HG02623 (cell line): ENCODE measurements around the gene SH3RF3.
A peak's percentile ranks its signal among the peaks of the same experiment; 100 is the strongest.

ENCODE experiments used
- ATAC-seq: cut with Tn5 transposase; IDR thresholded peaks from one replicate; pipeline ENCODE4 v1.9.1; 2021; ENCODE audit warnings: moderate library complexity; ENCODE audit not compliant: unreplicated experiment

SH3RF3 gene

DNA sequence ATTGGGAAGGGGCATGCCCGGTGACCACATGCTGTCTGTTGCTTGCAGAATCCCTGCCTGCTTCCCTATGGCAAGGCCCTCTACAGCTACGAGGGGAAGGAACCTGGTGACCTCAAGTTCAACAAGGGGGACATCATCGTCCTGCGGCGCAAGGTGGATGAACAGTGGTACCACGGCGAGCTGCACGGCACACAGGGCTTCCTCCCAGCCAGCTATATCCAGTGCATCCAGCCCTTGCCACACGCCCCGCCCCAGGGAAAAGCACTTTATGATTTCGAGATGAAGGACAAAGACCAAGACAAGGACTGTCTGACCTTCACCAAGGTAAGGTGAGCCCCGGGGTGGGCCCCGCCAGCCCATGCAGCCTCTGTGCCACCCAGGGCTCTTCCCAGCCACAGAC, 218.6 kb downstream of the SH3RF3 start:
- no peak for ATAC-seq

DNA sequence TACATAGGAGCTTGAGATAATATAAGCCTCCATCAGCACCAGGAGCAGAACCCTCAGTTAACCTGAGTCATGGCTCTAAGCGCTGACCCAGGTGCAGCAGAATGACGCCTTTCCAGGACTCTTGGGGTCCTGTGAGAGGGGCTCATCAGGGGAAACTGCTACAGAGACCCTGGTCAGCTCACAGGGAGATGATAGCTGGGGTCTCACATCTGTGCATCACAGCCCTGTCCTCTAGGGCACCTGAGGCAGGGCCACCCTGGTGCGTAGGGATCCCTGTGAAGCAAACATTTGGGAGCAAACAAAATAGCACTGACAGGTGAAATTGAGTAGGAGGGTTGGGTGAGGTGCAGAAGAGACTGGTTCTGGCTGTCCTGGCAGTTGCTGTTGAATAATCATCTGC, 219.2 kb downstream of the SH3RF3 start:
- ATAC-seq, result no peak

DNA sequence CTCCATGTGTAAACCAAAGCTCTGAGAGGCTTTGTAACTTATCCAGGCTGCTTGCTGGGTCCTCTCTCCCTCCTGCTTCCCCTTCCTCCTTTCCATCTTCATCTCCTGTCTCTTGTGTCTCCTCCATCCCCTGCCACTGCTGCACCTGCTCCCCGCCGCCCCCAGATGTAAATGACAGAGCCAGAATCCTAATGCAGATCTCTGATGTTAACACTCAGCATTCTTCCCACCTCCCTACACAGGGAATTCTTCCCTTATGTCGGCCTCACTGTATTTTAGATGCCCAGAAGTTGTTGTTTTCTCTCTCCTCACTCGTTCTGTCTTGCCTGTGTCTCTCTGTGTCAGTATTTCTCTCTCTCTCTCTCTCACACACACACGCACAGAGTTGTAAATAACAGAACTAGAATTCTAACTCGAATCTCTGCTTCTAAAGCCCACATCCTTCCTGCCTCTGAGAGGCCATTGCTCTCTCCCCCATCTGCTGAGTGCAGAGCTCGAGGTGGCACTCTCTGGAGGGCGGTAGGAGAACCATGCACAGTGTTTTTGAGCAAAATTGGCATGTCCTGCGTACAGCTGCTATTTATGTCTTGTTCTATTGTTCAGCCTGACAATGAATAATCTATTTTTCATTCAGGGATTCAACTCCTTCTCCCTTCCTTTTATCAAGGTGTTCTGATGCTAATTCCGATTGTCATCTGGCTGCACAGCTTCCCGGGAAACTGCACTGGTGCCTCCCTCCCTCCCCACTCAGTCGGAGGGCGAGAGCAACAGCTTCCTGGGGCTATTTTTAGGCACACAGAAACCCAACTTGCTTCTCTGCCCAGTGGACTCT, 219.9 kb downstream of the SH3RF3 start:
- peak; percentile 58 for ATAC-seq

GRCh38 chr2:109349503-109350465, 220.8 kb downstream of the SH3RF3 start:
- no peak for ATAC-seq

- ATAC-seq, result no peak
Measured at GRCh38 chr2:109350526-109350925, 221.5 kb downstream of the SH3RF3 start.

DNA sequence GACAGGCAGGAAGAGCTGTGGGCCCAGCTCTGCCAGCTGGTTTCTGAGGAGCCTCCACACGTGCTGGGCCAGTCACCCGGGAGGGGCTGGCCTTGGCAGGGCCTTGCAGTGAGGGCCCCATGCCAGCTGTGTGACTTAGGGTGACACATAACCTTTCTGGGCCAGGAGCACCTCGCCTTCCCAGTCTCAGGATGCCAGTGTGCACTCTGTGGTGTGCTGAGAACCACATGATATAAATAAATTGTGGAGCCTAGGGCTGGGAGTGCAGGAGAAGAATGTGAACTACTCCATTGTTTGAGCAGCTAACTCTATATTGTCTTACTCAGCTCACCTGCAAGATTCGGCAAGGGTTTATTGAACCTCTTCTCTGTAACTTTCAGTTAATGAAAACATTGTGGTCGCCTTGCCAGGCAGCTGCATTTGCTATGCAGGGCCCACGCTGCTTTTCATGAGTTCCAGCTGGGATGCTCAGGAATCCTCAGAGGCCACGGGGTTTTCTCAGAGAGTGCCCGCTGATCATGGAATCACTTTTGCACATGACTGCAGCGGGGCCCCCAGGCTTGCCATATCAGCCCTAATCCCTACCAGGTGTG, 222.3 kb downstream of the SH3RF3 start:
- ATAC-seq, result no peak

- no peak for ATAC-seq
Measured at GRCh38 chr2:109352056-109352897, 223.3 kb downstream of the SH3RF3 start.

DNA sequence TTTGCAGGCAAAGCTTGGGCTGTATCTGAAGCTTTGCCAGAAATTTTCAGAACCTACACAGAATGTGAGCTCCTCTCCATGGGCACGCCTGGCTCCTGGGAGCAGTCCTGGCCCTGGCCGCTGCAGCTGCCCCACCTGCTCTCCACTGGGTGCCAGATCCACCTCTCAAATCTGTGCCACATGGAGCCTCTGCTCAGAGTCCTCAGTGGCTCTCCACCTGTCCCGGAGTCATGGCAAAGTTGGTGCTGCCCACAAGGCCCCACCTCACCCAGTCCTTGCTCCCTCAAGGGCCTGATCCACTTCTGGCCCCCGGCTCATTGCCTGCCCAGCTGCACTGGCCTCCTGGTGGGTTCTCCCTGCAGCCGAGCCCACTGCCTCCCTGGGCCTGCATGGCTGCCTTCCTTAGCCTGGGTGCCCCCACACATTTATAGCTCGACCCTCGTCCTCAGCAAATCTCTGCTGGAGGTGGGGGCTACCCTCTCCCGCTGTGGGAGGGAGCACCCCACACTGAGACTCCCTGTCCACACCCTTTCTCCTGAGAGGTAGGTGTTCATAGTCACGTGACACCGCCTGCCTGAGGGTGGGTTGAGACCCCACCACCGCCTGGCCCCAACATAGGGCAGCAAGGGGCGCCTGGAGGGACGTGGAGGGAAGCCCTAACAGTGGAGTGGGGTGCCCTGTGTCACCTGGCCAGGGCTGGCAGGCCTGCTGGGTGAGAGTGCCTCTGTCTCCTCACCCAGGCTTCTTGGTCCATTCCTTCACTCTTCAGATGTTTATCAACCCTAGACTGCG, 224.1 kb downstream of the SH3RF3 start:
- no peak for ATAC-seq

DNA sequence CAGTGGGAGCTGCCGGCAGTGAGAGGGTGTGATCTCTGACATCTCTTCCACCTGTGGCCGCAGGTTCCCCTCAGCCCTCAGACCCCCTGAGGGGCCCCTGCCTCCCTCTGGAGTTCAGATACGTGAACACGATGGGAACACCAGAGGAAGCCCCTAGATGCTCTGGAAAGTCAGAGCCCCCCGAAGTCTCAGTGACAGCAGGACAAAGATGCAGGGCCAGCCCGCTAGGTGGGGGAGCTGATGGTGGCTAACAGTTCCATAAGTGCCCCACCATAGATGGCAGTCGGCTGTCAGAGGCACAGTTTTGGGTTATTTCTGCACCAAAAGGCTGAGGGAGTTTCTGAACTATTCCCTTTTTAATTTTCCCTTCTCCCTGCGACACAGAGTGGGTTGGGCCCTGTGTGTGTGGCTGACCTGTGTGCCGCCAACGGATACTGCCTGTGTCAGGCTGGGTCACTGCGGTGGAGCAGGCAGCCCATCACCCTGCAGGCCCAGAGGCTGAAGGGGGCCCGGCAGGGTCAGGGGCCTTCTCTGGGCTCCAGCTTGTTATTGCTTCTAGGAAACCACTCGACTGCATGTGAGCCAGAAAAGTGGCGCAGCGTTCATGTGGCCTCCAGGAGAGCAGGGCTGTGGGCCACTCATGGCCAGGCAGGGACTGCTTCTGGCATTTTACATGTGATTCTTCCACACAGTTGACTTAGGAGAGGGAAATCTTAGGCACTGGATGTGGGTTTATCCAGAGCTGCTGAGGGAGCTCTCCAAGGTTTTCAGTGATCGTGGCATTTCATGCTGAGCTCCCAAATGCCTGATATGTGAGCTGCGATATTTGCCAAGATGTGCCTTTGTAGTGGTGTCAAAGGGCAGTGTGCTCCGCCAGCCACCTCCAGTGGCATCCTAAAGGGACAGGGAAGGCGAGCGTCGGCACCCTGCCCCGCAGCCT, 225.1 kb downstream of the SH3RF3 start:
- ATAC-seq, result no peak

- ATAC-seq, result no peak
Measured at GRCh38 chr2:109355192-109355843, 226.3 kb downstream of the SH3RF3 start.

- no peak for ATAC-seq
Measured at GRCh38 chr2:109356324-109357035, 227.5 kb downstream of the SH3RF3 start.

- no peak for ATAC-seq
Measured at GRCh38 chr2:109364217-109364616, 235.2 kb downstream of the SH3RF3 start.

DNA sequence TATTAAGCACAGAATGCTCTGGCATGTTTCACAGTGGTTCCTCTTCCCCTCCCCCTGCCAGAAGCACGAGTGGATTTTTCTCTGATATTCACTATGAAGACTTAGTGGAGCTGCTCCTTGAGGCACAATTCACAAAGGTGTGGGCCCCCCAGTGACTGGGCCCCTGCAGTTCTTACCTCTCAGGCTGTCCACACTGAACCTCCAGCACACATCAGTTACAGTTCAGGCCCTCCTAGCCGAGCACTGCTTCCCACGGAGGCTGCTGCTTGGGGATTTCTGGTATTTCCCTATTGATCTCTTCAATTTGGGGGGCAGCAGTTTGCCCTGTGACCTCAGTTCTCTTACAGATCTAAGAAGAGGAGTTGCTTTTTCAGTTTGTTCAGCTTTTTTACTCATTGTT, 236.1 kb downstream of the SH3RF3 start:
- ATAC-seq, result no peak

- no peak for ATAC-seq
Measured at GRCh38 chr2:109367683-109368082, 238.7 kb downstream of the SH3RF3 start.

- ATAC-seq, result no peak
Measured at GRCh38 chr2:109368798-109369197, 239.8 kb downstream of the SH3RF3 start.

- no peak for ATAC-seq
Measured at GRCh38 chr2:109369671-109370191, 240.7 kb downstream of the SH3RF3 start.

DNA sequence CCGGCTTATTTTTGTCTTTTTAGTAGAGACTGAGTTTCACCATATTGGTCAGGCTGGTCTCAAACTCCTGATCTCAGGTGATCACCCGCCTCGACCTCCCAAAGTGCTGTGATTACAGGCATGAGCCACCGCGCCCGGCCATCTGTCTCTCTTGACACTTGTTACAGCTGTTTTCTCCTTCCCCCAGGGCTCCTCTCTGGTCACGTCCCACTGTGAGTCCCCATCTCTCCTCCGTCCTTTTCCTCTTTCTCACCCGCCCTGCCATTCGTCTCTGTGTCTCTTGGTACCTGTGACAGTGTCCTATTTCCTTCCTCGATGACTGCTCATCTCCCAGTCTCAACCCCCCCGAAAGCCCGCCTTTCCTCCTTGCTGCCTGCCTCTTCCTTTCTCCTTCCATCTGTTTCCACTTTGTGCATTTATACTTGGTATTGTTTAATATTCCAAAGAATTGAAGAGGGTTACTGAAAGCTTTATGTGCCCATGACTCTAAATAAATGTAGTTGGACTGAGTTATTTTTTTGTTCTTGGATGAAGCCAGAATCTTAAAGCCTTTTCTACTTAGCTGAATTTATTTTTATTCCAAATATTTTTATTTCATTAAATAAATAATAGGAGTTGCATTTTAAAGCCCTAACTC, 241.5 kb downstream of the SH3RF3 start:
- no peak for ATAC-seq
